Body of pancreas (tissue), 4 donors: ENCODE results near the gene LYZL4.

Source experiments
- CTCF ChIP-seq, 7 experiments: fragments of 450-650 bp in 4 of 7; fragments of 200-600 bp in 3 of 7; sonication (generic) in 3 of 7; IDR thresholded peaks; one replicate each; pipeline ENCODE4 v1.5.1; 2016 to 2019; ENCODE audit warnings: antibody characterized with exemption in 7 of 7
- POLR2A ChIP-seq, 3 donors: fragments of 450-650 bp; IDR thresholded peaks; one replicate each; pipeline ENCODE4 v1.6.1; 2016; ENCODE audit warnings: antibody characterized with exemption in 3 of 3, mild to moderate bottlenecking in 2 of 3

- TF ChIP-seq CTCF (IDR thresholded peaks at IDR 0.05), result no peak
- TF ChIP-seq POLR2A (IDR thresholded peaks at IDR 0.05), result no peak
These were observed 7.9 kb downstream of the LYZL4 start for GRCh38 chr3:42402394-42403096.
